ENCODE measurements around the gene LPCAT1.
A peak's percentile ranks its signal among the peaks of the same experiment; 100 is the strongest.
"Not testable (repeated sequence)": the region's sequence is repeated elsewhere in the genome, so short reads cannot be mapped to it uniquely, and the experiment has no call there.

Gene LPCAT1

GRCh38 chr5:1519631-1520210 lies 4.0 kb downstream of the LPCAT1 start (continued):
- TF ChIP-seq CREB5 (CRISPR knock-in tag; IDR thresholded peaks at IDR 0.05; ENCODE audit: low read depth) (no peak), GLIS3 (CRISPR knock-in tag; IDR thresholded peaks at IDR 0.05) (no peak), ZNF70 (CRISPR knock-in tag; IDR thresholded peaks at IDR 0.05) (no peak), OSR1 (CRISPR knock-in tag; IDR thresholded peaks at IDR 0.05) (no peak), BACH2 (CRISPR knock-in tag; IDR thresholded peaks at IDR 0.05; ENCODE audit: borderline replicate concordance) (no peak), ESRRG (CRISPR knock-in tag; IDR thresholded peaks at IDR 0.05) (no peak)

- no peak for TF ChIP-seq CREB5 (CRISPR knock-in tag; IDR thresholded peaks at IDR 0.05; ENCODE audit: low read depth)
These were observed 5.9 kb downstream of the LPCAT1 start for GRCh38 chr5:1517838-1518237.

DNA sequence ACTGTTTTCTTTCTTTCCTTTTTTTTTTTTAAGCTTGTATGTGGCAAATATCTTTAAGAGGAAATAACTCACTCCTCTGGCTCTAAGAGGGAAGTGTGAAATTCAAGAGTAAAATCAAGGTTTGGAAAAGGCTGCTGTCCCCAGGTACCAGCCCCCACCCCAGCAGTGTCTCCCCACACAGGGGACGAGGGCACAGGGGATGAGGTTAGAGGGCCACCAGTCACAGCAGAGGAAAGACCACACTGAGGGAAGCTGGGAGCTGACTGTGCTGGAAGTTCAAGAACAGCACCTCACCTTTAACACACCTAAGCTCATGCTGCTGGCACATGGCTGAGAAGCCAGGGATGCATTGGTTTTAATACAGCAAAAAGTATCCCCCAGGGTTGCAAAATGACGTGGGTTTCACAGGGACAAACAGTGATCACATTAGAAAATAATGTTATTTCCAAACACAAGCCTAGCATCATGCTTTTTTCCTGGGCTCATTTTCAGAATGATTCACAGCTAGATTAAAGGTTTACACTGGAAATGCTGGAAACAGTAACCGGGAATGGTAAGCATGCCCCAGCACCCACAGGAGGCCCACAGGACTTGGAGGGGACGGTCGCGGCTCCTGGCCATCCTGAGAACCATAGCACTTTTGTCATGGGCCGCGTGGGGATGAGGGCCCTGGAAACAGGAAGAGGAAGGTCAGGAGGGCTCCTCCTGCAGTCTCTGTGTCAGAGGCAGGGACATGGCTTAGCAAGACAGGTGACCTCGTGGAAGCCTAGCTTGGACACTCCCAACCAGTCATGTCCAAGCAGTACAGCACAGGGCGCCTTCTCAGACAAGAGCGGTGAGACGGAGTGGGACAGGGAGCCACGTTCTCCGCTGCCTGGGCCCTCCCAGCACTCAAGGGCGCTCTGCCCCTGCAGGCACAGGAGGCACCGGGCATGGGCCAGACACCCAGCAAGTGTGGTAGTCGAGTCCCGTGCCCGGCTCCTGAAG lies 6.9 kb downstream of the LPCAT1 start:
- no peak for ATAC-seq
- TF ChIP-seq ISL1 (CRISPR knock-in tag; IDR thresholded peaks at IDR 0.05): no peak
- no peak for TF ChIP-seq ZFP3 (CRISPR knock-in tag; IDR thresholded peaks at IDR 0.05)
- TF ChIP-seq ARNTL (CRISPR knock-in tag; IDR thresholded peaks at IDR 0.05; ENCODE audit: borderline replicate concordance, low read depth): no peak
- no peak for TF ChIP-seq CSRNP3 (CRISPR knock-in tag; IDR thresholded peaks at IDR 0.05)

More at GRCh38 chr5:1517838-1518237, 5.9 kb downstream of the LPCAT1 start:
- no peak for ATAC-seq

DNA sequence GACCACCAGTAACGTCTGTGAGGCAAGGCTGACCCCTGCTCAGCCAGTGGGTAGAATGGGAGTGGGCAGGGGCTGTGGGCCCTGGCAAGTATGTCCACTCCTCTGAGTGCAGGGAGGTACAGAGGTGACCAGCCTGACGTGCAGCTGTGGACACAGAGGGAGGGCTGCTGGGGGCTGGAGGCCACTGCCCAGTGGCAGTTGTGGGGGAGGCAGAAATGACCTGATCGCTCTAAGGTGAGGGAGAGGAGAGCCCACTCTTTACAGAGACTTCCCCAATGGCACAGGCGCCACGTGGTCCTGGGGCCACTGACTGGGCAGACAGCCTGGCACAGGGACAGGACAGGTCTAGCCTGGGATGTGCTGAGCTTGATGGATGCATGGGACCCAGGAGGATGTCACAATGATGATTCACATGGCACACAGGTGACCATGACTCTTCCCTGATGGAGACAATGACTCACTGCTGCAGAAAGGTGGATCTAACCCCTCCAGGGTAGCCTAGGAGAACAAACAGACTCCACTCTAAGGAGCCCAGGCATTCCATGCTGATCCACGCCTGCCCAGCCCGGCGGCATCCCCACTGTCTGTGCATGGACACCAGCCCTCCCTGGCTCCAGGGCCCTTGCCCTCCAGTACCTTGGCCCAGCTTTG lies 7.7 kb downstream of the LPCAT1 start:
- 0 out of 3 replicates have a peak, but pooled peaks have one; percentile 19 for ATAC-seq
- TF ChIP-seq BACH2 (CRISPR knock-in tag; IDR thresholded peaks at IDR 0.05; ENCODE audit: borderline replicate concordance): no peak
- TF ChIP-seq ZNF565 (CRISPR knock-in tag; conservative IDR thresholded peaks at IDR 0.05; ENCODE audit: low read depth): no peak

GRCh38 chr5:1515311-1515920 lies 8.3 kb downstream of the LPCAT1 start:
- TF ChIP-seq, protein P1, sequence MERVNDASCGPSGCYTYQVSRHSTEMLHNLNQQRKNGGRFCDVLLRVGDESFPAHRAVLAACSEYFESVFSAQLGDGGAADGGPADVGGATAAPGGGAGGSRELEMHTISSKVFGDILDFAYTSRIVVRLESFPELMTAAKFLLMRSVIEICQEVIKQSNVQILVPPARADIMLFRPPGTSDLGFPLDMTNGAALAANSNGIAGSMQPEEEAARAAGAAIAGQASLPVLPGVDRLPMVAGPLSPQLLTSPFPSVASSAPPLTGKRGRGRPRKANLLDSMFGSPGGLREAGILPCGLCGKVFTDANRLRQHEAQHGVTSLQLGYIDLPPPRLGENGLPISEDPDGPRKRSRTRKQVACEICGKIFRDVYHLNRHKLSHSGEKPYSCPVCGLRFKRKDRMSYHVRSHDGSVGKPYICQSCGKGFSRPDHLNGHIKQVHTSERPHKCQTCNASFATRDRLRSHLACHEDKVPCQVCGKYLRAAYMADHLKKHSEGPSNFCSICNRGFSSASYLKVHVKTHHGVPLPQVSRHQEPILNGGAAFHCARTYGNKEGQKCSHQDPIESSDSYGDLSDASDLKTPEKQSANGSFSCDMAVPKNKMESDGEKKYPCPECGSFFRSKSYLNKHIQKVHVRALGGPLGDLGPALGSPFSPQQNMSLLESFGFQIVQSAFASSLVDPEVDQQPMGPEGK (CRISPR knock-in tag; IDR thresholded peaks at IDR 0.05; ENCODE audit: borderline replicate concordance): no peak

DNA sequence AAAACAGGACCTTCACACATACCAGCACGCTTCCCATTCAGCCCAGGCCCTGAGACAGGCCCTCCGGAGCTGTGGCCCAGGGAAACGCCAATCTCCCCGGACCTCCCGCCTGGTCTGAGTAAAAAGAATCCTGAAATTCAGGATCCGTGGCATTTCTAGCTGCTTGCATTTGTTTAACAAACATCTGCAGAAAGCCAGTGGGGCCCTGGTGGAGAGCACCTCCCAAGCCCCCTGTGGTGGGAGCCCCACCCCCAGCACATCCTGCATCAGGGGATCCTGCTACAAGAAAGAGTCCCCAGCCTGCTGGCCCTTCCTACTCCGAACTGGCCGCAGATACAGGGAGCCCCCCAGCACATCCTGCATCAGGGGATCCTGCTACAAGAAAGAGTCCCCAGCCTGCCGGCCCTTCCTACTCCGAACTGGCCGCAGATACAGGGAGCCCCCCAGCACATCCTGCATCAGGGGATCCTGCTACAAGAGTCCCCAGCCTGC lies 8.9 kb downstream of the LPCAT1 start:
- ATAC-seq: not testable (repeated sequence)

More at GRCh38 chr5:1515311-1515920, 8.3 kb downstream of the LPCAT1 start:
- no peak for ATAC-seq
